CD4-positive, alpha-beta T cell treated with Interleukin-4 for 4 hours (primary cell): ENCODE data around the gene TJAP1.
A peak's percentile ranks its signal among the peaks of the same experiment; 100 is the strongest.
"Not testable (repeated sequence)": the region's sequence is repeated elsewhere in the genome, so short reads cannot be mapped to it uniquely, and the experiment has no call there.

Experiments used
- DNase-seq: peaks from one replicate; pipeline ENCODE4 v3.0.0-alpha.2; 2020

Gene TJAP1

GRCh38 chr6:43454290-43454695 is 23.1 kb upstream of the TJAP1 start:
- peak; percentile 60 for DNase-seq

- no peak for DNase-seq
Observed at GRCh38 chr6:43454696-43455530, 22.5 kb upstream of the TJAP1 start.

- DNase-seq: peak; percentile 42
Observed at GRCh38 chr6:43455531-43456428, 21.6 kb upstream of the TJAP1 start, which contains the start of gene DLK2. DLK2 (minus strand) TSS chr6:43455548; CDS start chr6:43454825, 723 bp downstream.

GRCh38 chr6:43457643-43458042 is 19.7 kb upstream of the TJAP1 start:
- DNase-seq: no peak

- DNase-seq: not testable (repeated sequence)
Observed at GRCh38 chr6:43458154-43458553, 19.2 kb upstream of the TJAP1 start.

GRCh38 chr6:43459535-43459934 is 17.8 kb upstream of the TJAP1 start:
- DNase-seq: no peak

GRCh38 chr6:43460032-43460431 is 17.3 kb upstream of the TJAP1 start:
- no peak for DNase-seq

- DNase-seq: no peak
Observed at GRCh38 chr6:43461936-43462335, 15.4 kb upstream of the TJAP1 start.

- no peak for DNase-seq
Observed at GRCh38 chr6:43464337-43464736, 13.0 kb upstream of the TJAP1 start.

- no peak for DNase-seq
Observed at GRCh38 chr6:43465948-43466347, 11.4 kb upstream of the TJAP1 start.

- not testable (repeated sequence) for DNase-seq
Observed at GRCh38 chr6:43467265-43467664, 10.1 kb upstream of the TJAP1 start.

- DNase-seq: no peak
Observed at GRCh38 chr6:43467752-43468151, 9.6 kb upstream of the TJAP1 start.

- DNase-seq: no peak
Observed at GRCh38 chr6:43468240-43468639, 9.1 kb upstream of the TJAP1 start.

- DNase-seq: no peak
Observed at GRCh38 chr6:43468748-43469681, 8.4 kb upstream of the TJAP1 start.

- DNase-seq: no peak
Observed at GRCh38 chr6:43469947-43470346, 7.4 kb upstream of the TJAP1 start.

- DNase-seq: no peak
Observed at GRCh38 chr6:43471399-43471798, 6.0 kb upstream of the TJAP1 start.

GRCh38 chr6:43472515-43472914 is 4.9 kb upstream of the TJAP1 start:
- no peak for DNase-seq

GRCh38 chr6:43475516-43475915 is 1.9 kb upstream of the TJAP1 start:
- no peak for DNase-seq

- no peak for DNase-seq
Observed at GRCh38 chr6:43476746-43477145, 624 bp upstream of the TJAP1 start.

GRCh38 chr6:43478008-43478372 is 620 bp downstream of the TJAP1 start:
- no peak for DNase-seq

GRCh38 chr6:43481075-43481474 is 3.7 kb downstream of the TJAP1 start:
- DNase-seq: no peak

GRCh38 chr6:43481591-43482236 is 4.3 kb downstream of the TJAP1 start:
- DNase-seq: no peak
